HG03342 (cell line): ENCODE results near the gene MYO5A.
"Not testable (repeated sequence)": the region's sequence is repeated elsewhere in the genome, so short reads cannot be mapped to it uniquely, and the experiment has no call there.

Source experiments
- ATAC-seq: cut with Tn5 transposase; IDR thresholded peaks from one replicate; pipeline ENCODE4 v1.9.1; 2021; ENCODE audit warnings: mild to moderate bottlenecking, moderate library complexity; ENCODE audit not compliant: unreplicated experiment

The MYO5A gene

DNA sequence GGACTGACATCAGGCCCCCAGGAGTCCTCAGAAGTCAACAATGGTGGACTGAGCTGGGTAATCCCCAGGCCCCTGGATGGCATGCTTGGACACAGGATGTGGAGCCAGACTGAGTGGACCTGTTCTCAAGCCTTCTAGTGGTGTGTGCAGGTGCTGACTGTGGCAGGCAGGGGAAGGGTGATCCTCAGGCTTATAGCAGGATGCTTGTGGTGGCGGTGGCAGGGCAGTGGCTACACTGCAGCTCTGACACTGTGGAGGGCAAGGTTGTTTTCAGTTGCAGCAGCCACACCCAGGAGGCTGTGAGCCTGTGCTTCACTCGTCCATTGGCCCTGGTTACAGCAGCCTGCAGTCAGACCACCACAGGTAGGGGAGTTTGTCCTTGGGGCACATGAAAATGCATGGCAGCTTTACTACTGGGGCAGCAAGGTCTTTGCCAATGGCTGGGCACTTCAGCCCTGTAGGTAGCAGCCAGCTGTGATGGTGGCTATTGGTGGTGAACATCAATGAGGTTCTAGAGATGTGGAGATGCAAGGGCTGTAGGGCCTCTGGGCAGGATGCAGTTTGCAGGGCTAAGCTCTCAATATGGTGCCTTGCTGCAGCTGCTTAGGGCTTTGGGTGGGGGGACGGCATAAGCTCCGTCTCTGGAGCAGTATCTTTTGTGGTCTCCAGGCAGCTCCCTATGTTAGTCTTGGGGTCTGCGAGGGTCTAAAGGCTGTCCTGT, 17.5 kb upstream of the MYO5A start:
- no peak for ATAC-seq

DNA sequence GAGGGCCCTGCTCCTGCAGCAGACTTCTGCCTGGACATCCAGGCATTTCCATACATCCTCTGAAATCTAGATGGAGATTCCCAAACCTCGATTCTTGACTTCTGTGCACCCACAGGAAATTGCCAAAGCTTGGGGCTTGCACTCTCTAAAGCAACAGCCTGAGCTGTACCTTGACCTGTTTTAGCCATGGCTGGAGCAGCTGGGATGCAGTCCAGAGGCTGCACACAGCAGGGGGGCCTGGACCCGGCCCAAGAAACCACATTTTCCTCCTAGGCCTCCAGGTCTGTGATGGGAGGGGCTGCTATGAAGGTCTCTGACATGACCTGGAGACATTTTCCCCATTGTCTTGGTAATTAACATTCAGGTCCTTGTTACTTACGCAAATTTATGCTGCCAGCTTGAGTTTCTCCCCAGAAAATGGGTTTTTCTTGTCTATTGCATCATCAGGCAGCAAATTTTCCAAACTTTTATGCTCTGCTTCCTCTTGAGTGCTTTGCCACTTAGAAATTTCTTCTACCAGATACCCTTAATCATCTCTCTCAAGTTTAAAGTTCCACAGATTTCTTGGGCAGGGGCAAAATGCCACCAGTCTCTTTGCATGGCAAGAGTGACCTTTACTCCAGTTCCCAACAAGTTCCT, 11.8 kb upstream of the MYO5A start:
- no peak for ATAC-seq

- no peak for ATAC-seq
These were observed 8.8 kb upstream of the MYO5A start for GRCh38 chr15:52537459-52537858.

DNA sequence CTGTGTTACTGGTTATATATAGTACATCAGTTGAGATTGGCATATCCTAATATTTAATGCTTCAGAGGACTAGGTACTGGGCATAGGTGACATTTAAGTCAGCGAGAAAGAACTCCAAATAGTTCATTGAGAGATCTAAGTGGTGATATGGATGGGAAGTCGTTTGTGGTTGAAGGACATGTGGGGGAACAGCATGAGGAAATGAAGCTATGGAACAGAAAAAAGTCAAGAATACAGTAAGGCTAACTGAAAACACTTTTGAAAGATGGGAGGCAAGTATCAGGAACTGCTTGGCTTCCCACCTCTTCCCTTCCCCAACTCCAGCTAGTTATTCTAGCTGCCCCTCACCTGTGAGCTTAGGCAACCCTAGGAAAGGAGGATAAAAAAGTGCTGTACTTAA, 3.7 kb upstream of the MYO5A start:
- no peak for ATAC-seq

- ATAC-seq, result no peak
These were observed 1.3 kb upstream of the MYO5A start for GRCh38 chr15:52529940-52530339.

DNA sequence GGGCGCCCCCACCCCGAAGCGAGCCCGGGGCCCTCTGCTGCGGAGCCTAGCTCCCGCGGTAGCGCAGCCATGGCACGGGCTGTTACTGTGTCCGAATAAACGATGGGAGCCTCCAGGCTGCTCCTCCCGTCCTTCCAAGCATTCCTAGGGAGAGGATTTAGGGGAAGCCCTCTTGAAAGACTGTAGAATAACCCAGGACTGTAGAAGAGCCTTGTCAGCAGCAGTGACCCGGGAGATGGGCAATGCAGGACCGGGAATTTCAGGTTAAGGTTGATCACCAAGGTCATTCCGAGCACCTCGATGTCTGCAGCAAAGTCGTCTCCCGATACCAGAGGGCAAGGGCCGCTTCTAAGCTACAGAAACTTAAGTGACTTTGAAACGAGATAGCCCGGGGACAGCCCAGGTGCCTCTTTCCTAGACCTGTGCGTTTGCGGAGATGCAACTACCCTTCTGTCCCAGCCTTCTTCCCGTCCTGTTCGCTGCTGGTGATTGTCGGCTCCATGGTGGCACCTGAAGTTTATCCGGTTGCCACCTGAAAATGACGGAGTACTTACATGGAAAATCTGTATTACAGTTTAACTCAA, 753 bp upstream of the MYO5A start:
- peak; percentile 5 for ATAC-seq

GRCh38 chr15:52527911-52528563, 643 bp downstream of the MYO5A start:
- no peak for ATAC-seq

GRCh38 chr15:52527196-52527910, 1.3 kb downstream of the MYO5A start:
- ATAC-seq, result no peak

GRCh38 chr15:52524223-52525136, 4.2 kb downstream of the MYO5A start:
- no peak for ATAC-seq

- no peak for ATAC-seq
These were observed 5.0 kb downstream of the MYO5A start for GRCh38 chr15:52523647-52524046.

DNA sequence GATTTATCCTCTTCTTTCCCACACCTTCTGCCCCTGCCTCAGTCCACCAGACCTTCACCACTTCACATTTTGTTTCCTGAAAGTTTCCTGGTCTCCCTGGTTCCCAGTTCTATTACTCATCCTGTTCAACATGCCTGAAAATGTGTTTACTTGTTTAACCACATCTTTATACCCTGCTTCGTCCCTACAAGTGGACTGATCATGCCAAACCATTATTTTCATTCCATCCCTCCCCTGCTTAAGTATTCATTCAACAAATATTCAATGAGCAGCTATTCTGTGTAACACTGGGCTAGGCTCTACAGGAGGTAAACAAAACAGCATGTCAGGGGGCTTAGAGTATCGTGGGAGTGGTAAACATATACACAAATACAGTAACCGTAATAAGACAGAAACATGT, 5.5 kb downstream of the MYO5A start:
- ATAC-seq, result no peak

- ATAC-seq, result no peak
These were observed 7.0 kb downstream of the MYO5A start for GRCh38 chr15:52521682-52522081.

DNA sequence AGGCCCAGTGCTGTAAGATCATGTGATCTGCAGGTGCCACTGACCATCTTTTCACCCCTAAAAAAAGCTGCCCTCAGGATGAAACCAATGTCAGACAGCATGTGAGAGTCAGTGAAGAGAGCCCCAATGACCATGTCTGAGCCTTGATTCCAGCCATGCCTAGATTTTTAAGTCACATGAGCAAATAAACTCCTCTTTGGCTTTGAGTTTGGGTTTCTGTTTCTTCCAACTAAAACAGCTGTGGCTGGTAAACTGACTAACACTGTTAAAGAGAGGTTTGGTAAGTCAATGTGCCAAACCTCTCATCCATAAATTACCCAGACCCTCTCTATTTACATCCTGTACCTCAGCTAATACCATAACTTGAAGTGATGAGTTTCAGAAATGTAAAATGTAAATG, 8.3 kb downstream of the MYO5A start:
- no peak for ATAC-seq

- ATAC-seq, result no peak
These were observed 10.0 kb downstream of the MYO5A start for GRCh38 chr15:52518487-52519371.

DNA sequence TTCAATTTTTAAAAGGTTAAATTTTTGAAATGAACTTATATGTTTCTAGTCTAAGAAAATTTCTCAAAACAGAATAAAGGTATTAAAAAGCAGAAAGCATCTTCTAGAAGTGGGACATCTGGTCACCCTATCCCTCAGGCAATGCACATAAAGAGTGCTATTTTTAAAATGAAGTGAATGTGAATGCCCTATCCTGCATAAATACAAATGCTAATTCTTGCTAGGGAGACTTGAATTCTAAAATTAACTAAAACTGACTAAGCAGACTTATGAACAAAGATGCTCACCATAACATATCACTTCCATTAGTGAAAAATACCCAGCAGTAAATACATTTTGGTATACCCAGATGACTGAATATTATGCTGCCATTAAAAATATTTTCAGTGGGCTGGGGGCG, 11.7 kb downstream of the MYO5A start:
- no peak for ATAC-seq

- no peak for ATAC-seq
These were observed 13.3 kb downstream of the MYO5A start for GRCh38 chr15:52515343-52515742.

DNA sequence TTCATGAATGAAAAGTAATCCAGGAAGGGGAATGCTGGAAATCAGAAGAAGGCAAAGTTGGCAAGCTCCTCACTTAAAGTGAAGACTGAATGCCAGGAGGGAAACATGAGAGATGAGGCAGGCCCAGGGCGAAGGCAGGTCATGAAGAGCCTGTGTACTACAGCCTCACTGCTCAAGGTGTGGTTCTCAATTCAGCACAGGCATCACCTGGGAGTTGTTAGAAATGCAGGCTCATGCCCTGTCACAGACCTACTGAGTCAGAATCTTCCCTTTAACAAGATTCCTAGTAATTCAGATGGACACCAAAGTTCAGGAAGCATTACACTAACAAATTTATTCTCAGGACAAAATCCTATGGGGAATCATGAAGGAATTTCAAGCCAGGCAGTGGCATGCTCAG, 14.2 kb downstream of the MYO5A start:
- ATAC-seq, result no peak

DNA sequence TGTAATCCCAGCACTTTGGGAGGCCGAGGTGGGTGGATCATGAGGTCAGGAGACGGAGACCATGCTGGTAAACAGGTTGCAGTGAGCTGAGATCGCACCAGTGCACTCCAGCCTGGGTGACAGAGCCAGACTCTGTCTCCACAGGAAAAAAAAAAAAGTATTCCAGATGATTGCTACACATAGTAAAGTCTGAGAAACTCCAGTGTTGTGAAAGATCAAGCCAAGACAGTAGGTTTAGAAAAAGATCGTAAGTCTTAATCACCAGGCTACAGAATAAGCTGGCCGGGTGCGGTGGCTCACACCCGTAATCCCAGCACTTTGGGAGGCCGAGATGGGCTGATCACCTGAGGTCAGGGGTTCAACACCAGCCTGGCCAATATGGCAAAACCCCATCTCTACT, 15.8 kb downstream of the MYO5A start:
- not testable (repeated sequence) for ATAC-seq

DNA sequence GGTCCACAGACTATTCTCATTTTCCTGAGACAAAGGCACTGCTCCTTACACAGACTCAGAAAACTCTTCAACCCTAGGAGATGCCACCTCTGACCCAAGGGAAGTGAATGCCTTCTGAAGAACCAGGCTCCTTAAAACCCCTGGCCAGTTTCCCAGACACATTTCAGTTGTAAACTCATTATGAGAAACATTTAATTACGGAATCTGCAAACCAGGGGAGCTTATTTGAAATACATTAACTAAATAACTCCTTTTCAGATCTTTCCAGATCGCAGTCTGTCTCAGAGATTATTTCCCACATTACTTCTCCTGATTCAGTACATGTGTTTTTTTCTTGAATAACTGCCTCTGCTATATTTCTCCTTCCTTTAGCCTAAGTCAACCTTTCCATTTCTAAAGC, 17.6 kb downstream of the MYO5A start:
- no peak for ATAC-seq
